ENCODE results near the gene MLC1. TPM values are rescaled to one million over a fixed set of nuclear protein-coding genes. Genes with fewer than 3 reads are reported as not detected.

MLC1 gene
- total RNA-seq, 1 donor from 2014 or later: not detected

DNA sequence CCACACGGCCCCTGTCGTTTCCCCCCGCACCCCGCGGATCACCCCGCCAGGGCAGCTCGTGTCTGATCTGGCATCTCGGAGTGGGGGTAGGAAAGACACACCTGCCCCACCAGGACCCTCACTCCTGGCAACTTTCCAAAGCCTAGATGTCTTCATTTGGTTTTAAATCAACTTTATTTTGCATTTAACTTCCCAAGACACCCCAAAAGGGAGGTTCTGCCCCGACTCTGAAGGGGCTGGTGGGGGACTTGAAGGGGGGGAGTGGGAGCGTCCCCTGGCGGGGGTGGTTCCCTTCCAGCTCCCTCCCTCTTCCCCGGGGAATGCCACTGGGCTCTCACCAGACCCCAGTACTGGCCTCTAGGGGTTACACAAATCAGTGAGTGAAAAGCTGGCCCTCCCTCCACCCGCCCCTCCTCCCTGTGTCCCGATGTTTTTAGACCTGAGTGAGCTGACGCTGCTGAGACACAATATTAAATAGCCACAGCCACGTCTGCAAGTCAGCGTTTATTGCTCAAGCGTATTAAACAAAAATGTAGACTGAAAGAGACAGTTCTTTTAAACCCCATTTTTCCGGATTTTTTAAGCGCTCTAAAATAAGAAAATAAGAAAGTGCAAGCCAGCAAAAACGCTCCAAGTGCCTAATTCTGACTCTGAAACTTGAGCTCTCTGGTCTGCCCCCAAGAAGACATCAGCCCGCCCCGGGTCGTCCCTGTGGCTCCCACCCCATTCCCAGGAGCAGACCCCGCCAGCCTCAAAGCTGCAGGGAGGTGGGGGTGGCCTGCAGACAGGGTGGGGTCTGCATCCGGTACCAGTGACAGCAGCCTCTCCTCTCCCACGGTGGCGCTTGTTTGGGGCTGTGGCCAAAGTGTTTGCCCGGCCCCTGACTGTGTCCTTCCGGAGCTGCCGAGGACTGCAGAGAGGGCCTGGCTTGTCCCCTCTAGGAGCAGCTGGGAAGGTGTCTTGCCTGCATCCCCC, 26.0 kb downstream of the MLC1 start:
- Mint-ChIP-seq H3K9me3 (peaks cover 2% of the 10 kb centered on the region), H3K36me3 (no peaks in the 10 kb centered on the region), H3K27me3 (ENCODE audit: insufficient read depth, low read depth) (peaks cover 5% of the 10 kb centered on the region), H3K4me1 (peaks cover 16% of the 10 kb centered on the region), H3K4me3 (peak overlapping the region; percentile 74), H3K27ac (peak overlapping the region; percentile 21)
- TF ChIP-seq EZH2phosphoT487 (IDR thresholded peaks at IDR 0.05): no peak
- TF ChIP-seq, protein P1, sequence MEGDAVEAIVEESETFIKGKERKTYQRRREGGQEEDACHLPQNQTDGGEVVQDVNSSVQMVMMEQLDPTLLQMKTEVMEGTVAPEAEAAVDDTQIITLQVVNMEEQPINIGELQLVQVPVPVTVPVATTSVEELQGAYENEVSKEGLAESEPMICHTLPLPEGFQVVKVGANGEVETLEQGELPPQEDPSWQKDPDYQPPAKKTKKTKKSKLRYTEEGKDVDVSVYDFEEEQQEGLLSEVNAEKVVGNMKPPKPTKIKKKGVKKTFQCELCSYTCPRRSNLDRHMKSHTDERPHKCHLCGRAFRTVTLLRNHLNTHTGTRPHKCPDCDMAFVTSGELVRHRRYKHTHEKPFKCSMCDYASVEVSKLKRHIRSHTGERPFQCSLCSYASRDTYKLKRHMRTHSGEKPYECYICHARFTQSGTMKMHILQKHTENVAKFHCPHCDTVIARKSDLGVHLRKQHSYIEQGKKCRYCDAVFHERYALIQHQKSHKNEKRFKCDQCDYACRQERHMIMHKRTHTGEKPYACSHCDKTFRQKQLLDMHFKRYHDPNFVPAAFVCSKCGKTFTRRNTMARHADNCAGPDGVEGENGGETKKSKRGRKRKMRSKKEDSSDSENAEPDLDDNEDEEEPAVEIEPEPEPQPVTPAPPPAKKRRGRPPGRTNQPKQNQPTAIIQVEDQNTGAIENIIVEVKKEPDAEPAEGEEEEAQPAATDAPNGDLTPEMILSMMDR (IDR thresholded peaks at IDR 0.05): peak; percentile 46
- TF ChIP-seq EZH2 (IDR thresholded peaks at IDR 0.05): no peak
- Histone ChIP-seq H2AFZ (replicated peaks) (peak overlapping the region; percentile 85), H3K4me1 (peaks cover 13% of the 10 kb centered on the region), H3K27ac (no peak overlapping the region), H3K9me3 (ENCODE audit: low read depth) (no peaks in the 10 kb centered on the region), H3K9ac (no peak overlapping the region), H3K4me3 (peak overlapping the region; percentile 54), H3K27me3 (peaks cover 41% of the 10 kb centered on the region), H3K4me2 (peak overlapping the region; percentile 84), H3K36me3 (no peaks in the 10 kb centered on the region), H4K20me1 (ENCODE audit: low read depth) (no peaks in the 10 kb centered on the region), H3K79me2 (ENCODE audit: low read depth) (no peaks in the 10 kb centered on the region), H3F3A (ENCODE audit: low read depth) (peaks cover 12% of the 10 kb centered on the region)
- DNase-seq (ENCODE audit: low spot score): peak; percentile 86

GRCh38 chr22:50058061-50058905, 26.9 kb downstream of the MLC1 start, which contains the start of gene TTLL8:
TSS of gene TTLL8 (minus strand) at chr22:50058298.
- H3K4me1 Mint-ChIP-seq: peaks cover 15% of the 10 kb centered on the region
- DNase-seq (ENCODE audit: low spot score): peak; percentile 43
- peak within 1 kb of the TSS; percentile 74 for H3K4me3 Mint-ChIP-seq
- Histone ChIP-seq H3K9ac (no peak within 1 kb of the TSS), H3F3A (ENCODE audit: low read depth) (peaks cover 12% of the 10 kb centered on the region), H4K20me1 (ENCODE audit: low read depth) (no peaks in the 10 kb centered on the region), H2AFZ (replicated peaks) (peak within 1 kb of the TSS; percentile 85), H3K9me3 (ENCODE audit: low read depth) (no peaks in the 10 kb centered on the region), H3K79me2 (ENCODE audit: low read depth) (no peaks in the 10 kb centered on the region), H3K27ac (no peak within 1 kb of the TSS), H3K4me3 (peak within 1 kb of the TSS; percentile 54), H3K36me3 (no peaks in the 10 kb centered on the region), H3K27me3 (peaks cover 41% of the 10 kb centered on the region), H3K4me2 (peak within 1 kb of the TSS; percentile 84), H3K4me1 (peaks cover 13% of the 10 kb centered on the region)
- H3K9me3 Mint-ChIP-seq: peaks cover 2% of the 10 kb centered on the region
- H3K27ac Mint-ChIP-seq: no peak within 1 kb of the TSS
- TF ChIP-seq, protein P1 (IDR thresholded peaks at IDR 0.05): no peak
- TF ChIP-seq EZH2 (IDR thresholded peaks at IDR 0.05) (peak; percentile 87), EZH2phosphoT487 (IDR thresholded peaks at IDR 0.05) (peak; percentile 62)
- no peaks in the 10 kb centered on the region for H3K36me3 Mint-ChIP-seq
- peaks cover 9% of the 10 kb centered on the region for H3K27me3 Mint-ChIP-seq (ENCODE audit: insufficient read depth, low read depth)

DNA sequence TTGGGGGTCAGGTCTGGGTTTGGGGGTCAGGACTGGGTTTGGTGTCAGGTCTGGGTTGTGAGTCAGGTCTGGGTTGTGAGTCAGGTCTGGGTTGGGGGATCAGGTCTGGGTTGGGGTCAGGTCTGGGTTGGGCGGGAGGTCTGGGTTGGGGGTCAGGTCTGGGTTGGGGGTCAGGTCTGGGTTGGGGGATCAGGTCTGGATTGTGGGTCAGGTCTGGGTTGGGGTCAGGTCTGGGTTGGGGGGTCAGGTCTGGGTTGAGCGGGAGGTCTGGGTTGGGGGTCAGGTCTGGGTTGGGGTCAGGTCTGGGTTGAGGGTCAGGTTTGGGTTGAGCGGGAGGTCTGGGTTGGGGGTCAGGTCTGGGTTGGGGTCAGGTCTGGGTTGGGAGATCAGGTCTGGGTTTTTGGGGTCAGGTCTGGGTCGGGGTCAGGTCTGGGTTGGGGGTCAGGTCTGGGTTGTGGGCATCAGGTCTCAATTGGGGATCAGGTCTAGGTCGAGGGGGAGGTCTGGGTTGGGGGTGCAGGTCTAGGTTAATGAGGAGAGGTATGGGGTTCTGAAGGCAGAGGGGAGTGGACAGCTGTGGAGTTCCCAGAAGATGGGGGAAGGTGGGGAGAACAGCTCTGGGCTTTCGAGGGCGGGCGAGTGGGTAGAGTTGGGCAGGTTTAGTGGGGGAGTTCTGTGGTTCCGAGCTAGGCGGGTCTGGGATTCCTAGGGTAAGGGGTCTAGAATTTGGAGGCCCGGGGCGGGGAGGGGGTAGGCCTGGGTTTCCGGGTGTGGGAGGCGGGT, 27.8 kb downstream of the MLC1 start:
- Histone ChIP-seq H3K27ac (no peak overlapping the region), H3K4me3 (no peak overlapping the region), H3K79me2 (ENCODE audit: low read depth) (no peaks in the 10 kb centered on the region), H3F3A (ENCODE audit: low read depth) (peaks cover 12% of the 10 kb centered on the region), H4K20me1 (ENCODE audit: low read depth) (no peaks in the 10 kb centered on the region), H2AFZ (replicated peaks) (no peak overlapping the region), H3K4me2 (no peak overlapping the region), H3K4me1 (peaks cover 13% of the 10 kb centered on the region), H3K9me3 (ENCODE audit: low read depth) (no peaks in the 10 kb centered on the region), H3K9ac (no peak overlapping the region), H3K27me3 (peaks cover 41% of the 10 kb centered on the region), H3K36me3 (no peaks in the 10 kb centered on the region)
- H3K4me3 Mint-ChIP-seq: peak overlapping the region; percentile 30
- H3K4me1 Mint-ChIP-seq: peaks cover 15% of the 10 kb centered on the region
- TF ChIP-seq EZH2 (IDR thresholded peaks at IDR 0.05) (no peak), EZH2phosphoT487 (IDR thresholded peaks at IDR 0.05) (no peak)
- TF ChIP-seq, protein P1 (IDR thresholded peaks at IDR 0.05): no peak
- H3K27me3 Mint-ChIP-seq (ENCODE audit: insufficient read depth, low read depth): peaks cover 9% of the 10 kb centered on the region
- H3K9me3 Mint-ChIP-seq: peaks cover 4% of the 10 kb centered on the region
- no peak for DNase-seq (ENCODE audit: low spot score)
- H3K27ac Mint-ChIP-seq: no peak overlapping the region
- no peaks in the 10 kb centered on the region for H3K36me3 Mint-ChIP-seq

All from neural progenitor cell (in vitro differentiated cells).